ENCODE data around the gene FLOT1.

FLOT1 gene, protein sequence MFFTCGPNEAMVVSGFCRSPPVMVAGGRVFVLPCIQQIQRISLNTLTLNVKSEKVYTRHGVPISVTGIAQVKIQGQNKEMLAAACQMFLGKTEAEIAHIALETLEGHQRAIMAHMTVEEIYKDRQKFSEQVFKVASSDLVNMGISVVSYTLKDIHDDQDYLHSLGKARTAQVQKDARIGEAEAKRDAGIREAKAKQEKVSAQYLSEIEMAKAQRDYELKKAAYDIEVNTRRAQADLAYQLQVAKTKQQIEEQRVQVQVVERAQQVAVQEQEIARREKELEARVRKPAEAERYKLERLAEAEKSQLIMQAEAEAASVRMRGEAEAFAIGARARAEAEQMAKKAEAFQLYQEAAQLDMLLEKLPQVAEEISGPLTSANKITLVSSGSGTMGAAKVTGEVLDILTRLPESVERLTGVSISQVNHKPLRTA

DNA sequence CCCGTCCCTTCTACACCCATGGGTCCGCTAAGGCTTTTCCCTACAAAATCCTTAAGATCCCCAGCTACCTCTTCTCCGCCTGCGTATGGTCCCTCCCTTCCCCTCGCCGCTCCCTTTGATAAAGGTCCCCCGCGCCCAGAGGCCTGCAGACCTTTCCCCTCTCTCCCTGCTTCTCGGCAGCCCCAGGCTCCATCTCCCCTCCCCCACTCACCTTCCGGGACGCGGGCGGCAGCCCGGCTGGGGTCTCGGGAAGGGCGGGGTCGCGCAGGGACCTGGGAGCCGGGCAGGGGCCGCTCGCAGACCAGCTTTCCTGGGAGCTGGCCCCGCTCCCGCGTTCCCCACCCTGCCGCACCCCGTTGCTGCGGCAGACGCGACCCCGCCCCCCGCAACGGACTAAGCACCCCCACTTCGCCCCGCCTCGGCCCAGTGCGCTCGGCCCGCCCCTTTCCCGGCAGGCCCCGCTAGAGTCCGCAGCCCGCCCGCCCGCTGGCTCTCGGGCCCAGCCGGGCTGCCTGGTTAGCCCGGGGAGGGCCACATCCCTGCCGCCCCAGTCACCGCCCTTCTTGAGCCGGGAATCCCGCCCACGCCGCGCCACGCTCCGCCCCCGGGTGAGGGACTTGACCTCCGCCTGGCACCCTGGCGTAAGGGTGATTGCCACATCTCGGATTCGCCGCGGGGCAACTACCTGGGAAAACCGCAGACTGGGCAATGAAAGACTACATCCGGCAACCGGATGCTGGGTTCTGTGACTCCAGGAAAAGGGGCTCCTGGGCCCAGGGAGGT, at the start of gene FLOT1:
TSS of gene FLOT1 (minus strand) at position 372 of the 783 bp plus-strand sequence. CDS start 498 bp downstream, outside the sequence.
- H3K27me3 Mint-ChIP-seq = no peaks in the 10 kb centered on the region
- peak within 1 kb of the TSS; percentile 98 for H3K27ac Mint-ChIP-seq
- H3K4me3 Mint-ChIP-seq = peak within 1 kb of the TSS; percentile 98
- peaks cover 66% of the 10 kb centered on the region for H3K4me1 Mint-ChIP-seq (ENCODE audit: low read depth)
- H3K36me3 Mint-ChIP-seq = peaks cover 12% of the 10 kb centered on the region
- H3K9me3 Mint-ChIP-seq (ENCODE audit: low read depth) = no peaks in the 10 kb centered on the region

DNA sequence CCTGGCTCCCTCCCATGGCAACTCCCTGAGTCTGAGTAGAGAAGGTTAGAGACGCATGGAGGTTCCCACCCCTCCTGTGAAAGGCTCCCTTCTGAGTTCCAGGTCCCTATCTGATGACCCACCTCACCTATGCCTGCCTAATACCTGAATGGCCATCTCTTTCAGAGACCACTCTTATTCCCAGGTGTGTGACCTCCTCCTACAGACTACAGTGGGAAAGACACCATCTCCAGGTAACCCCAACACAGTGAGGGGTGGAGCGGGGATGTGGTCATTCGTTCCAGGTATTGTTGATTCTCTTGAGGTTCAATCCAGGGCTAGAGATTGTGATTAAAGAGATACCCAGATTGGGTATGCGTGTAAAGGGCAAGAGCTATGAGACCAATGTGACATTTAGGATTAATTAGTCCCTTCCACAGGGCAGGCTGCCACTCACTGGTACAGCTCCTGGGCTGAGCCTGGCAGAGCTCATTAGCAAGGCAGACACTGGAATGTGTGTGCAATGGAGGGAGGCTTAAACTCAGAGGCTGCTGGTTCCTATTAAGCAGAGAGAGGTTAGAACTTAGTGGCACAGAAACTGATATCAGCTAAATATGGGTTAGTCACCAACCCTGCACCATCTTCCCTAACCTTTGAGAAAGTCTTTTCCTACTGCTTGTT, 48.4 kb upstream of the FLOT1 start:
- H3K4me3 Mint-ChIP-seq = no peak overlapping the region
- peaks cover 73% of the 10 kb centered on the region for H3K4me1 Mint-ChIP-seq (ENCODE audit: low read depth)
- peak overlapping the region; percentile 41 for H3K27ac Mint-ChIP-seq

DNA sequence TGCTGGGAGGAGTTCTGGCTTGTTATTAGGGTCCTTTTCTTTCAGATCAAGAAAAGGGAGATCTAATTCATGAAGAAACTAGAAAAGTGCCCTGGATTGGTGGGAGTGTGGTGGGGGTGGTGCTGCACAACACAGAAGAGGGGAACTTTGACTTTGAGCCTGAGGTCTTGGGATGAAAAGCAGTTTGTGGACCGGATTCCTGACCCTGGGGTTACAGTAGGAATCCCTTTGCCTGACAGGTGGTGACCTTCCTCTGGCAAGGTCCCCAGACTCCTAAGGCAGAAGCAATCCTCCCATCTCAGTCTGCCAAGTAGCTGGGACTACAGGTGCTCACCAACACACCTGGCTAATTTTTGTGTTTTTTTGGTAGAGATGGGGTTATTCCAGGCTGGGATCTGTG, 47.1 kb upstream of the FLOT1 start:
- H3K4me3 Mint-ChIP-seq = no peak overlapping the region
- H3K27ac Mint-ChIP-seq = peak overlapping the region; percentile 23
- no peaks in the 10 kb centered on the region for H3K27me3 Mint-ChIP-seq
- H3K36me3 Mint-ChIP-seq = no peaks in the 10 kb centered on the region
- no peaks in the 10 kb centered on the region for H3K9me3 Mint-ChIP-seq (ENCODE audit: low read depth)
- peaks cover 72% of the 10 kb centered on the region for H3K4me1 Mint-ChIP-seq (ENCODE audit: low read depth)

More for the DNA sequence above, 48.4 kb upstream of the FLOT1 start:
- H3K36me3 Mint-ChIP-seq = no peaks in the 10 kb centered on the region
- H3K9me3 Mint-ChIP-seq (ENCODE audit: low read depth) = no peaks in the 10 kb centered on the region
- H3K27me3 Mint-ChIP-seq = no peaks in the 10 kb centered on the region

DNA sequence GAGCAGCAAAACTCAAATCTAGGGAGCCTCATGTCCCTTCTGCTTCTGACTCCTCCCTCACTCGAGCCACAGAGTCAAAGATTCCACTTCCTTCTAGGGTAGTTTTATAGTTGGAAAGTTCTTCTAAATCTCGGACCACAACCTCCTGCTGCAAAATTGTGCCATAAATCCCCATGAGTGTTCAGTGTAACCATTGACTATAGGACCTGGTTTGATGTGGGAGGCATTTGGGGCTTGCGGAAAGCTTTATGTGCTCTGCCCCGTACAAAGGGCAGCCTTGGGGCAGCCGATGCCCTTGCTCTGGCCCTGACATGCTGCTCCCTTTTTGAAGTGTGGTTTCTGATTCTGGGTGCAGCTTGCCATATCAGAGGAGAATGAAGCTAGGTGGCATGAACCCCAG, 45.5 kb upstream of the FLOT1 start:
- H3K27ac Mint-ChIP-seq = peak overlapping the region; percentile 90
- H3K36me3 Mint-ChIP-seq = no peaks in the 10 kb centered on the region
- peaks cover 59% of the 10 kb centered on the region for H3K4me1 Mint-ChIP-seq (ENCODE audit: low read depth)
- H3K4me3 Mint-ChIP-seq = peak overlapping the region; percentile 25
- H3K9me3 Mint-ChIP-seq (ENCODE audit: low read depth) = no peaks in the 10 kb centered on the region
- H3K27me3 Mint-ChIP-seq = no peaks in the 10 kb centered on the region

DNA sequence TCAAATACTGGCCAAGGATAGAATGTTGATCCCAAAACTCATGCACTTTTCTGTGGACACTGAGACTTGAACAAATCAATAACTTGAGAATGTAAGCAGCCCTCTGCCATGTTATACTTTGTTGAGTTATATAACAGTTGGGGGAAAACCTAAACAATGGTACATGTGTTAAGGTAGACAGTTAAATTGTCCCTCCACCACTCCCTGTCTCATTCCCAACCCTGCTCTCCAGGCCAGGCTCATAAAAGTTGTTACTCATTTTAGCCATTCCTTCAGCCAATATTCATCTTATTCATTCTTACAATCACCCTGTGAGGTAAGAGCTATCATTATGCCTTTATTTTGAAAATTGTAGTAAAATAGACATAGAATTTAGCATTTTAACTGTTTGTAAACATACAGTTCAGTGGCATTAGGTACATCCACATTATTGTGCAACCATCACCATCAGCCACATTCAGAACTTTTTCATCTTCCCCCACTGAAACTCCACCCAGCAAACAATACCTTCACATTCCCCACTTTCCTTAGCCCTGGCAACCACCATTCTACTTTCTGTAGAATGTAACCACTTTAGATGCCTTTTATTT, 40.0 kb upstream of the FLOT1 start:
- H3K4me1 Mint-ChIP-seq (ENCODE audit: low read depth) = peaks cover 55% of the 10 kb centered on the region
- H3K4me3 Mint-ChIP-seq = peak overlapping the region; percentile 40
- H3K9me3 Mint-ChIP-seq (ENCODE audit: low read depth) = no peaks in the 10 kb centered on the region
- no peaks in the 10 kb centered on the region for H3K27me3 Mint-ChIP-seq
- no peaks in the 10 kb centered on the region for H3K36me3 Mint-ChIP-seq
- H3K27ac Mint-ChIP-seq = peak overlapping the region; percentile 87

DNA sequence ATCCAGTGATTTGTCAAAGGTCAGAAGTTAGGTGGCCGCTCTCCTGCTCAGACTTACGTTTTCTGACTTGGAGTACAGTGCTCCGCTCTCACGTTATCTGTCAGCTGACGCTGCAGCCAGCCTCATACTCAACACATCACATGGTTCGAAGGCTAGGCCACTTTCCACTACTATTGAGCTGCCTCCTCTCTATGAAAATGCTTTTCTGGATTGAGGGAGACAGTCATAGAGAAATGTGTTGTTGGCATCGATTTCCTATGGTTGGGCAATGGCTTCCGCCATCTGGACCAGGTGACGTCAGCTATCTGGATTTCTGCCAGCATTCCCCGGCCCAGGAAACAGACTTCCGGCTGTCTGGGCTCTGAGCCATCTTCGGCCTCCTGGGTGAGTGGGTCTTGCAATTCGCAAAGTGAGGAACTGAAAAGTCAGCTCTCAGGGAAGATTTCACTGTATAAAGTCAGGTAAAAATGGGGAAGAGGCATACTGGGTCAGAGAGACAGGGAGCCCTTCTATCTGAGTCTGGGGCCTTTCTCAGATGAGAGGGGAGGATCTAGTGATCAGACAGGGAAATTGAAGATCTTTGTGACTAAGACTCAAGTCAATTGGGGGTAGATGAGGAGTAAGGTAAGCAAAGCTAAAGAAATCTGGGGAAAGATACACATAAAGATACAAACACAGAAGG, 39.4 kb upstream of the FLOT1 start:
- H3K27ac Mint-ChIP-seq = peak overlapping the region; percentile 87
- no peaks in the 10 kb centered on the region for H3K9me3 Mint-ChIP-seq (ENCODE audit: low read depth)
- H3K4me3 Mint-ChIP-seq = peak overlapping the region; percentile 40
- peaks cover 59% of the 10 kb centered on the region for H3K4me1 Mint-ChIP-seq (ENCODE audit: low read depth)
- no peaks in the 10 kb centered on the region for H3K27me3 Mint-ChIP-seq
- no peaks in the 10 kb centered on the region for H3K36me3 Mint-ChIP-seq

DNA sequence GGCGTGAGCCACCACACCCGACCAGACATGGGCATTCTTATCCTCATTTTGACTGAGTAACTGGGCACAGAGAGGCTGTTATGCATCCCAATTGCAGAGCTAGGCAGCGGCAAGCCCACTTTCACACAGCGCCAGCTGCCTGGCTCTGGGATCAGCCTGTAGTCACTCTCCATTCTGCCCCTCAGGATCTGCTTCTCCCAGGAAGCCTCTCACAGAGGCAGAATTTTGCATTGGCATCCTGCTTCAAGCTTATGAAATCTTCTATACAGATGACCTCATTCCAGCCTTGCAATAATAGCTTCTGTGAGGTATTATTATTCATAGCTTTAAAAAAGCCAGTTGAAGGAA, 38.9 kb upstream of the FLOT1 start:
- no peaks in the 10 kb centered on the region for H3K36me3 Mint-ChIP-seq
- H3K4me1 Mint-ChIP-seq (ENCODE audit: low read depth) = peaks cover 58% of the 10 kb centered on the region
- H3K27ac Mint-ChIP-seq = peak overlapping the region; percentile 87
- no peaks in the 10 kb centered on the region for H3K27me3 Mint-ChIP-seq
- H3K9me3 Mint-ChIP-seq (ENCODE audit: low read depth) = no peaks in the 10 kb centered on the region
- H3K4me3 Mint-ChIP-seq = peak overlapping the region; percentile 40

DNA sequence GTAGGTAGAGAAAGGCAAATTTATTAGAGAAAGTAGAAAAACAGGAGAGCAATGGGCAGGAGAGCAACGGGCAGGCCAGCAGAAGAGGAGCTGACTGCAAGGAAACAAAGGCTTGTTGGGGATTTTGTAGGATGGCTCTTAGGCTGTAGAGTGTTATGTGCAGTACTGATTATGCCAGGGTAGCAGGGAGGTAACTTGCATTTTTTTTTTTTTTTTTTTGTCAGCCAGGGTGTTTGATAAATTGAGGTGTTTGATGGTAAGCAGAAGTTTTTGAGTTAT, 38.1 kb upstream of the FLOT1 start:
- H3K27ac Mint-ChIP-seq = peak overlapping the region; percentile 24
- no peak overlapping the region for H3K4me3 Mint-ChIP-seq

DNA sequence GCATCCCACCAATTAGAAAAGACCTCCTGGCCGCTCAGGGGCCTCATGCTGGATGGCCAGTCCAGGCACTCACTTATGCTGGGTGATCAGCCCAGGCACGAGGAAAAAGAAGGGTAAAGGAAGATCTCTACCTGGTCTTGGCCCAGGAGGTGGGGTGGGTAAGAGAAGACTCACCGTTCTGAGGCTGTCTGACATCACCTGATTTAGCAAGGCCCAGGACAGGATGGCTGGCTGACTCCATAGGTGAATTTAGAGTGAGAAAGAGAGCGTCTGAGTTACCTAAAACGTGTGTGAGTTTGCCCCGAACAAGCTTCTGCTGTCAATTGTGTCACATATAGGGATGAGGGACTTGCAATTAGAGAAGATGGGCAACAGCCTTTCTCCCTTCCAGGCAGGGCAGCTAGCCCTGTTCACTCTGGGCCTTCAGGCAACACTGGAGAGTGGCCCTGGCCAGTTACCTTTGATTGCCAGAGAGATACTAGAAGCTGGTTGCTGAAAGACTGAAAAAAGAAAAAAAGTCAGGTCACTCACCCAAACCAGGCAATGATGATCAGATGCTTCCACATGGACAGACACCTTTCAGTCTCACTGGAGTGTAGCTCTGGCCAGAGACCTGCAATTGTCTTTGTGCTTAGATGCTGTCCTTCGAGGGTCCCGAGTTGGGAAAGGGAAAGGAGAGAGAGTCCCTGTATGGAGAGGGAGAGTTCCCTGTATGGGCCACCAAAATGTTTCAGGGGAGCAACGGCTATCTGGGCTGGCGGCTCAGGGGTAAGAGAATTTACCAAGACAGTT, 37.6 kb upstream of the FLOT1 start:
- Mint-ChIP-seq H3K4me3 (no peak overlapping the region), H3K27me3 (no peaks in the 10 kb centered on the region), H3K27ac (peak overlapping the region; percentile 24), H3K4me1 (ENCODE audit: low read depth) (peaks cover 50% of the 10 kb centered on the region), H3K36me3 (no peaks in the 10 kb centered on the region), H3K9me3 (ENCODE audit: low read depth) (no peaks in the 10 kb centered on the region)

More for the DNA sequence above, 38.1 kb upstream of the FLOT1 start:
- peaks cover 54% of the 10 kb centered on the region for H3K4me1 Mint-ChIP-seq (ENCODE audit: low read depth)
- no peaks in the 10 kb centered on the region for H3K27me3 Mint-ChIP-seq
- H3K36me3 Mint-ChIP-seq = no peaks in the 10 kb centered on the region
- H3K9me3 Mint-ChIP-seq (ENCODE audit: low read depth) = no peaks in the 10 kb centered on the region

DNA sequence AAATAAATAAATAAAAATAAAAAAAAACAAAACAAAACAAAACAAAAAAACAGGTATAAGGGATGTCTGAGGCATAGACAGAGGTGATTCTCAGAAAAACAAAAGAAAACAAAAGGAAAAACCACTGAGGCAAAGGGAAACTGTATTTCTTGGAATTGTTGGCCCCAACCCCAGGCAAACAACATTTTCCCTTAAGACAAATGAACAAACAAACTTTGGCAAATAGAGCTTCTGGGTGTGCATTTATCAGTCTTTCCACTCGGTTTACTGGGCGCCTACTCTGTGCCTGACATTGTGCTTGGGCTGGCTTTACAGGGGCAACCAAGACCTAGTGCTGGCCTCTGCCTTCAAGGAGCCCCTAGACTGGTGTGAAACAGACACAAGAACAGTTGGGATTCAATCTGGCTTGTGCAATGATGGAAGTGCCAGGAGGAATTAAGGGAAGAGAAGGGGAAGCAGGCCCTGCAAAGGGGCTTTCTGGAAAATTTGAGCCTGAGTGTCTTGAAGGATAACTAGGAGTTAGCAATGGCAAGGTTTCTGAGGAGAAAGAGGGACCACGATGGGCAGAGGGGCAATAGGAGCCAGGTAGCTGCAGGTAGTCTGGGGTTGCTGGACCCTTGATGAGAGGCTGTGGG, 35.6 kb upstream of the FLOT1 start:
- peaks cover 57% of the 10 kb centered on the region for H3K4me1 Mint-ChIP-seq (ENCODE audit: low read depth)
- H3K36me3 Mint-ChIP-seq = no peaks in the 10 kb centered on the region
- no peaks in the 10 kb centered on the region for H3K27me3 Mint-ChIP-seq
- no peak overlapping the region for H3K4me3 Mint-ChIP-seq
- no peaks in the 10 kb centered on the region for H3K9me3 Mint-ChIP-seq (ENCODE audit: low read depth)
- H3K27ac Mint-ChIP-seq = peak overlapping the region; percentile 13

DNA sequence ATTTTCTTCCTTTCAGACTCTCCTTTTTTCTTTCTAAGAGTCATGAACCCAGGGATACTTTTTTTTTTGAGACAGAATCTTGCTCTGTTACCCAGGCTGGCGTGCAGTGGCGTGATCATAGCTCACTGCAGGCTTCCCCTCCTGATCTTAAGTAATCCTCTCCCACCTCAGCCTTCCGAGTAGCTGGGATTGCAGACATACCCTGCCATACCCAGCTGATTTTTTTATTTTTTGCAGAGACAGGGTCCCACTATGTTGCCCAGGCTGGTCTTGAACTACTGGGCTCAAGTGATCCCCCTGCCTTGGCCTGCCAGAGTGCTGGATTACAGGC, 34.6 kb upstream of the FLOT1 start:
- Mint-ChIP-seq H3K27me3 (no peaks in the 10 kb centered on the region), H3K9me3 (ENCODE audit: low read depth) (no peaks in the 10 kb centered on the region), H3K27ac (peak overlapping the region; percentile 43), H3K36me3 (no peaks in the 10 kb centered on the region), H3K4me3 (no peak overlapping the region), H3K4me1 (ENCODE audit: low read depth) (peaks cover 60% of the 10 kb centered on the region)

DNA sequence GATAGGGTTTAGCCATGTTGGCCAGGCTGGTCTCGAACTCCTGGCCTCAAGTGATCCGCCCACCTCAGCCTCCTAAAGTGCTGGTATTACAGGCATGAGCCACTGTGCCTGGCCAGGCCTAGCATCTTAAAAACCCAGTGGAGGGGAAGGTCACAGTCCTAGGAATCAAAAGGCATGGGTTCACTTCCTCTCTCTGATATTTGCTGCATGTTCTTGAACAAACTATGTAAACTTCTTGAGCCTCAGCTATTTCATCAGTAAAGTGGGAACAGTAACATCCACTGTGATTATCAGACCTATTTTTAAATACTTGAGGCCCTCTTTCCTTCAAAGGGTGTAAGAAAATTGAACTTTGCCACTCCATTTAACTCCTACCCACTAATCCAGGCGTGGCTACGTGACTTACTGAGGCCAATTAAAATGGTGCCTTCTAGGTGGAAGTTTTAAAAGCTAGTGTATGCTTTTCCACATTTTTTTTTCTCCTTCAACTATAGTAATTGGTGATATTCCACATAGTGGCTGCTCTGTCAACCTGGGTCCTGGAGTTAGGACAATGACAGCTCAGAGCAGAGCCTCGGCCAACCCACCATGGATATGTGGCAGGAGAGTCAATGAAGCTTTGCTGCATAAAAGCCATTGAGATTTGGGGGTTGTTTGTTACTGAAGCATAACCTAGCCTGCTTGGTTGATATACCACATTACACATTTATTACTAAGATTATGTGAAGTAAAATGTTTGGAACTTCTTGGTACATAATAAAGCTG, 34.1 kb upstream of the FLOT1 start:
- H3K27me3 Mint-ChIP-seq = no peaks in the 10 kb centered on the region
- H3K36me3 Mint-ChIP-seq = no peaks in the 10 kb centered on the region
- peaks cover 57% of the 10 kb centered on the region for H3K4me1 Mint-ChIP-seq (ENCODE audit: low read depth)
- H3K9me3 Mint-ChIP-seq (ENCODE audit: low read depth) = no peaks in the 10 kb centered on the region
- peak overlapping the region; percentile 37 for H3K27ac Mint-ChIP-seq
- no peak overlapping the region for H3K4me3 Mint-ChIP-seq

DNA sequence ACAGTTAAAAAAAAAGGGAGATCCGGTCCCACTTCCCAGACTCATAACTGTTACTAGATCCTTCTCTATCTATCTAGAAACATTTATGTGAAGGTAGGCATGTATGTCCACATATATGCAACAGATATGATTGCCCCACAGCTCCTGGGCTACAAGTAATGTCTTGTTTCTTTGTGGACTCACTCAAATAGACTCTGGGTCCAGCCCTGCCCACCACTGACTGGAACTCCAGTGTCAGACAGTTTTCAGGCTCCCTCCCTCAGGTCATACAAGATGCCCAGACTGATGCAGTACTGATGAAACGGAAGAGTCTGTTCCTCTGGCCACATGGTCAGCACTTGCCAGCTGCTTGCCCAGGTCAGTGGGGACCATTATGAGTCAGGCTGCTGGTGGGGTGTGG, 32.6 kb upstream of the FLOT1 start:
- Mint-ChIP-seq H3K27me3 (no peaks in the 10 kb centered on the region), H3K4me1 (ENCODE audit: low read depth) (peaks cover 59% of the 10 kb centered on the region), H3K36me3 (no peaks in the 10 kb centered on the region), H3K9me3 (ENCODE audit: low read depth) (no peaks in the 10 kb centered on the region), H3K4me3 (no peak overlapping the region), H3K27ac (no peak overlapping the region)
